ENCODE results near the gene COG5. TPM values are rescaled to one million over a fixed set of nuclear protein-coding genes. Genes with fewer than 3 reads are reported as not detected.

The COG5 gene
- total RNA-seq, 1 experiment from 2014 or later = 43.9 TPM

- Mint-ChIP-seq H3K4me1 (ENCODE audit: low read depth, unreplicated experiment) (peaks cover 7% of the 10 kb centered on the region), H3K27ac (ENCODE audit: unreplicated experiment) (peak overlapping the region; percentile 5), H3K9me3 (ENCODE audit: unreplicated experiment) (no peaks in the 10 kb centered on the region), H3K36me3 (ENCODE audit: insufficient read depth, unreplicated experiment) (no peaks in the 10 kb centered on the region), H3K4me3 (ENCODE audit: unreplicated experiment) (no peak overlapping the region), H3K27me3 (ENCODE audit: insufficient read depth, unreplicated experiment) (no peaks in the 10 kb centered on the region)
- no peaks in the 10 kb centered on the region for H3K36me3 ChIP-seq (ENCODE audit: control insufficient read depth, insufficient read depth, low read length)
- H3K4me3 ChIP-seq (ENCODE audit: low read depth, low read length) = no peak overlapping the region
- DNase-seq = peak; percentile 54 to 67
- H3K9me3 ChIP-seq = no peaks in the 10 kb centered on the region
- TF ChIP-seq CTCF (IDR thresholded peaks at IDR 0.05; ENCODE audit: insufficient read depth in 1 of 2, low read depth in 1 of 2, low read length in 1 of 2, severe bottlenecking in 1 of 2, unreplicated experiment in 1 of 2) = no peak
- H3K27me3 ChIP-seq (replicated peaks; ENCODE audit: control insufficient read depth, insufficient read depth, low read length) = no peaks in the 10 kb centered on the region
- POLR2A ChIA-PET = interaction anchor here (1.0 kb wide), 1 partner anchor 17 kb away, joined by 7 read pairs; the partner anchor contains the start of gene HBP1
- H3K4me1 ChIP-seq = no peaks in the 10 kb centered on the region
- CTCF ChIA-PET = interaction anchor here (0.6 to 2.1 kb wide), 3 partner anchors 13 to 341 kb away, joined by 3 to 12 read pairs (median 3); partner anchors contain the start of gene HBP1
- intact Hi-C loops (cut with micrococcal nuclease; ENCODE audit: unreplicated experiment) = loop anchor here (1.0 kb wide), 1 partner anchor 16 kb away; no protein-coding TSS in a partner anchor
- no TSS peak for BruUV-seq (replicated peaks)
These were observed 411.7 kb downstream of the COG5 start for GRCh38 chr7:107152011-107152410.

Other genes with a start within 250 kb of the COG5 start
- not detected in 2 replicates for gene GPR22, start 93.9 kb downstream of the COG5 start, total RNA-seq (2022)
- gene DUS4L, start 51 bp upstream of the COG5 start, total RNA-seq (2022) = 17.5 and 19.3 TPM in 2 replicates
- 30.4 and 35.3 TPM in 2 replicates for gene BCAP29, start 16.3 kb upstream of the COG5 start, total RNA-seq (2022)
- gene SLC26A4, start 96.9 kb upstream of the COG5 start, total RNA-seq (2022) = not detected in 2 replicates
- gene CBLL1, start 180.2 kb upstream of the COG5 start, total RNA-seq (2022) = 35.9 and 39.1 TPM in 2 replicates
- 0.79 and 2.0 TPM in 2 replicates for gene SLC26A3, start 239.3 kb upstream of the COG5 start, total RNA-seq (2022)

All from Caco-2 (cell line).